Measurements from ENCODE around the gene PRKCH. TPM values are rescaled to one million over a fixed set of nuclear protein-coding genes. Genes with fewer than 3 reads are reported as not detected.

The PRKCH gene
- total RNA-seq, 1 experiment from 2014 or later, result 18.3 TPM

- Histone ChIP-seq H3K9me3 (no peaks in the 10 kb centered on the region), H3K36me3 (ENCODE audit: control insufficient read depth, insufficient read depth, low read length) (no peaks in the 10 kb centered on the region), H3K4me1 (no peaks in the 10 kb centered on the region), H3K4me3 (ENCODE audit: low read depth, low read length) (no peak overlapping the region), H3K27me3 (replicated peaks; ENCODE audit: control insufficient read depth, insufficient read depth, low read length) (no peaks in the 10 kb centered on the region; the same call in 1 of the 2 replicates)
- no peak overlapping the region for H3K4me3 Mint-ChIP-seq (ENCODE audit: unreplicated experiment)
- no peak overlapping the region for H3K27ac Mint-ChIP-seq (ENCODE audit: unreplicated experiment)
- TF ChIP-seq CTCF (IDR thresholded peaks at IDR 0.05; ENCODE audit: insufficient read depth in 1 of 2, low read depth in 1 of 2, low read length in 1 of 2, severe bottlenecking in 1 of 2, unreplicated experiment in 1 of 2), result no peak
- no peaks in the 10 kb centered on the region for H3K27me3 Mint-ChIP-seq (ENCODE audit: insufficient read depth, unreplicated experiment)
- H3K4me1 Mint-ChIP-seq (ENCODE audit: low read depth, unreplicated experiment), result no peaks in the 10 kb centered on the region
- no peaks in the 10 kb centered on the region for H3K9me3 Mint-ChIP-seq (ENCODE audit: unreplicated experiment)
- BruUV-seq (replicated peaks), result no TSS peak
- no peak for DNase-seq
- intact Hi-C loops (cut with micrococcal nuclease; ENCODE audit: unreplicated experiment), result no loop called here
- CTCF ChIA-PET, result no interaction called here
- H3K36me3 Mint-ChIP-seq (ENCODE audit: insufficient read depth, unreplicated experiment), result no peaks in the 10 kb centered on the region
- POLR2A ChIA-PET, result no interaction called here
Measured at GRCh38 chr14:61404637-61405036, 83.3 kb downstream of the PRKCH start.

GRCh38 chr14:61406198-61406597, 84.8 kb downstream of the PRKCH start:
- no peak for DNase-seq
- Histone ChIP-seq H3K4me3 (ENCODE audit: low read depth, low read length) (no peak overlapping the region), H3K27me3 (replicated peaks; ENCODE audit: control insufficient read depth, insufficient read depth, low read length) (no peaks in the 10 kb centered on the region; the same call in 1 of the 2 replicates), H3K9me3 (no peaks in the 10 kb centered on the region), H3K36me3 (ENCODE audit: control insufficient read depth, insufficient read depth, low read length) (no peaks in the 10 kb centered on the region), H3K4me1 (no peaks in the 10 kb centered on the region)
- no TSS peak for BruUV-seq (replicated peaks)
- no peaks in the 10 kb centered on the region for H3K9me3 Mint-ChIP-seq (ENCODE audit: unreplicated experiment)
- no peak for TF ChIP-seq CTCF (IDR thresholded peaks at IDR 0.05; ENCODE audit: insufficient read depth in 1 of 2, low read depth in 1 of 2, low read length in 1 of 2, severe bottlenecking in 1 of 2, unreplicated experiment in 1 of 2)
- no peak overlapping the region for H3K4me3 Mint-ChIP-seq (ENCODE audit: unreplicated experiment)
- H3K36me3 Mint-ChIP-seq (ENCODE audit: insufficient read depth, unreplicated experiment), result no peaks in the 10 kb centered on the region
- H3K27ac Mint-ChIP-seq (ENCODE audit: unreplicated experiment), result no peak overlapping the region
- ChIA-PET CTCF (no interaction called here), POLR2A (no interaction called here)
- no peaks in the 10 kb centered on the region for H3K4me1 Mint-ChIP-seq (ENCODE audit: low read depth, unreplicated experiment)
- intact Hi-C loops (cut with micrococcal nuclease; ENCODE audit: unreplicated experiment), result no loop called here
- no peaks in the 10 kb centered on the region for H3K27me3 Mint-ChIP-seq (ENCODE audit: insufficient read depth, unreplicated experiment)

GRCh38 chr14:61406675-61407074, 85.3 kb downstream of the PRKCH start:
- ChIA-PET CTCF (no interaction called here), POLR2A (no interaction called here)
- intact Hi-C loops (cut with micrococcal nuclease; ENCODE audit: unreplicated experiment), result no loop called here

More at GRCh38 chr14:61406675-61407074, 85.3 kb downstream of the PRKCH start:
- Mint-ChIP-seq H3K9me3 (ENCODE audit: unreplicated experiment) (no peaks in the 10 kb centered on the region), H3K27me3 (ENCODE audit: insufficient read depth, unreplicated experiment) (no peaks in the 10 kb centered on the region), H3K27ac (ENCODE audit: unreplicated experiment) (no peak overlapping the region), H3K36me3 (ENCODE audit: insufficient read depth, unreplicated experiment) (no peaks in the 10 kb centered on the region), H3K4me1 (ENCODE audit: low read depth, unreplicated experiment) (no peaks in the 10 kb centered on the region), H3K4me3 (ENCODE audit: unreplicated experiment) (no peak overlapping the region)
- H3K9me3 ChIP-seq, result no peaks in the 10 kb centered on the region
- no peak overlapping the region for H3K4me3 ChIP-seq (ENCODE audit: low read depth, low read length)
- H3K4me1 ChIP-seq, result no peaks in the 10 kb centered on the region
- no peaks in the 10 kb centered on the region; the same call in 1 of the 2 replicates for H3K27me3 ChIP-seq (replicated peaks; ENCODE audit: control insufficient read depth, insufficient read depth, low read length)
- no peak for TF ChIP-seq CTCF (IDR thresholded peaks at IDR 0.05; ENCODE audit: insufficient read depth in 1 of 2, low read depth in 1 of 2, low read length in 1 of 2, severe bottlenecking in 1 of 2, unreplicated experiment in 1 of 2)
- BruUV-seq (replicated peaks), result no TSS peak
- H3K36me3 ChIP-seq (ENCODE audit: control insufficient read depth, insufficient read depth, low read length), result no peaks in the 10 kb centered on the region
- no peak for DNase-seq
